K562 (cell line): Measurements from ENCODE around the gene NCOA1.

Experiments used
- E2F8 ChIP-seq: fragments of 450-650 bp; IDR thresholded peaks from 2 replicates; pipeline ENCODE4 v1.7.1; 2018; ENCODE audit warnings: mild to moderate bottlenecking, low read depth; ENCODE audit not compliant: partially characterized antibody
- HMBOX1 ChIP-seq: sonication (generic); IDR thresholded peaks from 2 replicates; pipeline ENCODE4 v1.6.1; 2016
- L3MBTL2 ChIP-seq: fragments of 450-650 bp; IDR thresholded peaks from 2 replicates; pipeline ENCODE4 v1.6.1; 2016; ENCODE audit warnings: mild to moderate bottlenecking, moderate library complexity
- SAFB ChIP-seq: fragments of 200-400 bp; formaldehyde crosslinking; IDR thresholded peaks from 2 replicates; pipeline ENCODE4 v1.6.1; 2017; ENCODE audit warnings: low read depth, low read length, borderline replicate concordance
- SRF ChIP-seq, 2 experiments: fragments of 250-450, 450-650 bp in 1 of 2; sonication (Bioruptor Pico) in 1 of 2; sonication (generic) in 1 of 2; formaldehyde crosslinking; IDR thresholded peaks; 2 replicates each; pipeline versions ENCODE4 v1.5.0 to v1.5.1; 2020 to 2022; ENCODE audit warnings: mild to moderate bottlenecking in 1 of 2, missing genetic modification reagents in 1 of 2
- TAF1 ChIP-seq: IDR thresholded peaks from 2 replicates; pipeline ENCODE4 v1.6.1; 2011; ENCODE audit warnings: mild to moderate bottlenecking, low read length, moderate library complexity; ENCODE audit not compliant: insufficient read depth, control insufficient read depth, severe bottlenecking; ENCODE audit errors: extremely low read depth

GRCh38 chr2:24517247-24517646 lies 26.2 kb downstream of the NCOA1 start:
- no peak for TF ChIP-seq SRF (CRISPR knock-in tag; IDR thresholded peaks at IDR 0.05)
- TF ChIP-seq L3MBTL2 = no peak
- no peak for TF ChIP-seq E2F8
- no peak for TF ChIP-seq HMBOX1
- TF ChIP-seq SAFB = no peak
- TF ChIP-seq TAF1 = no peak
